22Rv1 (cell line): ENCODE measurements around the gene SH3RF3.

Source experiments
- H3K27ac ChIP-seq: fragments of 450-650 bp; 2 replicates; pipeline ENCODE4 v1.5.1; 2017
- ZFX ChIP-seq: fragments of 450-650 bp; IDR thresholded peaks from 2 replicates; pipeline ENCODE4 v1.6.1; 2017; ENCODE audit warnings: antibody characterized with exemption, borderline replicate concordance
- TF ChIP-seq, protein P1 (sequence below): fragments of 450-650 bp; IDR thresholded peaks from 2 replicates; pipeline ENCODE4 v1.5.1; 2017; ENCODE audit warnings: mild to moderate bottlenecking

The SH3RF3 gene

GRCh38 chr2:109516445-109517117 lies 387.6 kb downstream of the SH3RF3 start:
- no peak overlapping the region for H3K27ac ChIP-seq
- no peak for TF ChIP-seq ZFX
- TF ChIP-seq, protein P1, sequence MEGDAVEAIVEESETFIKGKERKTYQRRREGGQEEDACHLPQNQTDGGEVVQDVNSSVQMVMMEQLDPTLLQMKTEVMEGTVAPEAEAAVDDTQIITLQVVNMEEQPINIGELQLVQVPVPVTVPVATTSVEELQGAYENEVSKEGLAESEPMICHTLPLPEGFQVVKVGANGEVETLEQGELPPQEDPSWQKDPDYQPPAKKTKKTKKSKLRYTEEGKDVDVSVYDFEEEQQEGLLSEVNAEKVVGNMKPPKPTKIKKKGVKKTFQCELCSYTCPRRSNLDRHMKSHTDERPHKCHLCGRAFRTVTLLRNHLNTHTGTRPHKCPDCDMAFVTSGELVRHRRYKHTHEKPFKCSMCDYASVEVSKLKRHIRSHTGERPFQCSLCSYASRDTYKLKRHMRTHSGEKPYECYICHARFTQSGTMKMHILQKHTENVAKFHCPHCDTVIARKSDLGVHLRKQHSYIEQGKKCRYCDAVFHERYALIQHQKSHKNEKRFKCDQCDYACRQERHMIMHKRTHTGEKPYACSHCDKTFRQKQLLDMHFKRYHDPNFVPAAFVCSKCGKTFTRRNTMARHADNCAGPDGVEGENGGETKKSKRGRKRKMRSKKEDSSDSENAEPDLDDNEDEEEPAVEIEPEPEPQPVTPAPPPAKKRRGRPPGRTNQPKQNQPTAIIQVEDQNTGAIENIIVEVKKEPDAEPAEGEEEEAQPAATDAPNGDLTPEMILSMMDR, result peak; percentile 92

DNA sequence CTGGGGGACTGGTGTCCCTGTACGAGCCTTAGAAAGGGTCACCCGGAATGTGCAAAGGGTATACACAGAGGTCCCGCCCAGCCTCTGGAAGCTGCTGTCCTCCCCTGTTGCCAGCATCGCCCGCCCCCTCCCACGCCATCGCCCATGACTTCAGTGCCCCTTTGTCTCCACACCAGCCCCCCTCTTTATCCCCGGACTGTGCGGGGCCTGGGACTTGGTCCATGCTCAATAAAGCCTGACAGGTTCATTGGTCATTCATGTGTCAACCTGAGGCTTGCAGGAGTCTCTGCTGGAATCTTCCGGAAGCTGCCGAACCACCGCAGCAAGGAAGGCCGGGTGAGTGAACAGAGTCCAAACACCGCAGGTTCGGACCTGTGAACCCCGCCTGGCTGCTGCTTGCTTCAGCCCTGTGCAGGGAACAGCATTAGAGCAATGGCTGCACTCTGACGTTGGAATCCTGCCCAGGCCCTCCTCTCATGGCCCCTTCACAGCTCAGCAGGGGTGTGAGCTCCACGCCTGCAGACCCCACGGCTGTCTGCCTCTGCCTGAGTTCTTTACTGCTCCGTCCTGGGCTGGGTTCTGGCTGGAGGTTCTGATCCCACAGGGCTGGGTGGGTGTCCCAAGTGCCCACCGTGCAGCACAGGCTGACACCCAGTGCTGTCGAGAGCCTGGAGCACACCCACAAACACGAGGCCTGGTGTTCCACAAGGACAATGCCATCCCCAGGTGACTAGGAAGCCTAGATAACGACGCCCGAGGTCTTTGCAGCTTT lies 388.3 kb downstream of the SH3RF3 start:
- no peak overlapping the region for H3K27ac ChIP-seq
- TF ChIP-seq ZFX, result no peak
- TF ChIP-seq, protein P1, result no peak

DNA sequence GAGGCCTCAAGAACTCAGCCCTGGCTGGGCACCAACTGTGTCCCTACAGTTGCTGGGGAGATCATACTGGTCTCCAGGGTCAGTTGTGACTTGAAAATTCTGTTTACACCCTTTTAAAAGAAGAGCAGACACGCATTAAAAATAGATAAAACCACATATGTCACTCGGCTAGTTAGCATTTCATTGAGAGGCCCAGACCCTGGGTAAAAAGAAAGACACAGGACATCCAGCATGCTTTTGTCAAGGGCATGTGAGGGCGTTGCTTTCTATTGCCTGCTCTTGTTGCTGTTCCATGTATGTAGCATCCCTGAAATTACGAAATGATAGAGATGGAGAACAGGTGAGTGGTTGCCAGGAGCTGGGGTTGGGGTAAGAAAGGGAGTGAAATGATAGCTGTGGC lies 390.5 kb downstream of the SH3RF3 start:
- H3K27ac ChIP-seq, result no peak overlapping the region
- TF ChIP-seq, protein P1, result no peak
- no peak for TF ChIP-seq ZFX

- TF ChIP-seq, protein P1, result no peak
- no peak for TF ChIP-seq ZFX
- H3K27ac ChIP-seq, result no peak overlapping the region
Observed at GRCh38 chr2:109521233-109522062, 392.4 kb downstream of the SH3RF3 start.

- TF ChIP-seq ZFX, result no peak
- TF ChIP-seq, protein P1, result no peak
- H3K27ac ChIP-seq, result no peak overlapping the region
Observed at GRCh38 chr2:109522063-109522374, 393.0 kb downstream of the SH3RF3 start.

GRCh38 chr2:109523121-109523520 lies 394.1 kb downstream of the SH3RF3 start:
- no peak overlapping the region for H3K27ac ChIP-seq
- TF ChIP-seq, protein P1, result no peak
- no peak for TF ChIP-seq ZFX
